Fibroblast of mammary gland (primary cell): ENCODE data around the gene RILP.
A peak's percentile ranks its signal among the peaks of the same experiment; 100 is the strongest.
"Not testable (repeated sequence)": the region's sequence is repeated elsewhere in the genome, so short reads cannot be mapped to it uniquely, and the experiment has no call there.

ENCODE experiments used
- DNase-seq: peaks from one replicate; pipeline ENCODE4 v3.0.0-alpha.2; 2010; ENCODE audit warnings: low read depth
- H3K4me3 ChIP-seq: 2 replicates; pipeline ENCODE4 v1.5.1; 2011; ENCODE audit warnings: low read depth, mild to moderate bottlenecking, low read length, moderate library complexity; ENCODE audit not compliant: control insufficient read depth
- CTCF ChIP-seq: conservative IDR thresholded peaks from 2 replicates; pipeline ENCODE4 v1.5.1; 2011; ENCODE audit warnings: low read depth, low read length, inconsistent platforms; ENCODE audit not compliant: control insufficient read depth, insufficient read depth

RILP gene

GRCh38 chr17:1653735-1654134 is 4.1 kb upstream of the RILP start:
- DNase-seq = no peak
- no peak overlapping the region for H3K4me3 ChIP-seq
- TF ChIP-seq CTCF = no peak

GRCh38 chr17:1652794-1653193 is 3.1 kb upstream of the RILP start:
- H3K4me3 ChIP-seq = not testable (repeated sequence)
- peak; percentile 42 for DNase-seq

GRCh38 chr17:1651559-1651844 is 1.8 kb upstream of the RILP start:
- no peak for DNase-seq
- H3K4me3 ChIP-seq = no peak overlapping the region
- no peak for TF ChIP-seq CTCF

GRCh38 chr17:1650731-1651558 is 1.3 kb upstream of the RILP start:
- H3K4me3 ChIP-seq = no peak overlapping the region
- no peak for TF ChIP-seq CTCF
- no peak for DNase-seq

GRCh38 chr17:1648963-1649843 is 463 bp downstream of the RILP start:
- TF ChIP-seq CTCF = peak; percentile 71
- DNase-seq = peak; percentile 94
- peak overlapping the region; percentile 42 for H3K4me3 ChIP-seq

GRCh38 chr17:1648173-1648962 is 1.3 kb downstream of the RILP start:
- no peak for DNase-seq
- TF ChIP-seq CTCF = peak; percentile 12
- peak overlapping the region; percentile 46 for H3K4me3 ChIP-seq
